Transverse colon (tissue), 3 donors: ENCODE results near the gene SH3RF3.

Experiments used
- CTCF ChIP-seq, 5 experiments: fragments of 200-600 bp in 3 of 5; fragments of 450-650 bp in 2 of 5; sonication (generic) in 3 of 5; IDR thresholded peaks; 1 replicate in 2 of 5; 2 replicates in 3 of 5; pipeline ENCODE4 v1.5.1; 2016 to 2017; ENCODE audit warnings: antibody characterized with exemption in 5 of 5, inconsistent platforms in 3 of 5, mild to moderate bottlenecking in 2 of 5, moderate library complexity in 1 of 5
- EP300 ChIP-seq: sonication (generic); formaldehyde crosslinking; IDR thresholded peaks from one replicate; pipeline ENCODE4 v1.6.1; 2017; ENCODE audit warnings: antibody characterized with exemption, low read depth

- TF ChIP-seq CTCF (IDR thresholded peaks at IDR 0.05) (no peak), EP300 (no peak)
Observed at GRCh38 chr2:109178968-109179367, 50.0 kb downstream of the SH3RF3 start.
